Stimulated activated CD4-positive, alpha-beta T cell treated with anti-CD3 and anti-CD28 coated beads, Interleukin-2, amount 100 ng/mL, for 24 hours (primary cell): ENCODE data around the gene RELN.
"Not testable (repeated sequence)": the region's sequence is repeated elsewhere in the genome, so short reads cannot be mapped to it uniquely, and the experiment has no call there.

Experiments
- DNase-seq, 2 donors: peaks; one replicate each; pipeline ENCODE4 v3.0.0-alpha.2; 2020

Gene RELN

DNA sequence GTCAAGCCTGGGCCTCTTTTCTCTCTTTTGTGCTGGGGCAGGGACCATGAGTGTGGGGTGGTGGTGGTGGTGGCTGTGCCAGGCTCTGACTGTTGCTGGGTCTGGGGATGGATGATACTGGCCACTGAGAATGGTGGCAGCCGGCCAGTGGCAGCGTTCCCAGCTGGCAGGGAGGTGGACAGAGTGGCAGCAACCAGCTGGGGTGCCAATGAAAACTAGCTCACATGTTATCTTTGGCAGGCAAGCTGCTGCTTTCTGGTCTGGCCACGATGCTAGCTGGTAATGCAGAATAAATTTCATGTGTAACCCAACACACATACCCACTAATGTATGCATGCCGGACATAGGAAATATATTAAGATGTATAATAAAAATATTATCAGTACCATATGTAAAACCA lies 448.4 kb downstream of the RELN start:
- no peak for DNase-seq

DNA sequence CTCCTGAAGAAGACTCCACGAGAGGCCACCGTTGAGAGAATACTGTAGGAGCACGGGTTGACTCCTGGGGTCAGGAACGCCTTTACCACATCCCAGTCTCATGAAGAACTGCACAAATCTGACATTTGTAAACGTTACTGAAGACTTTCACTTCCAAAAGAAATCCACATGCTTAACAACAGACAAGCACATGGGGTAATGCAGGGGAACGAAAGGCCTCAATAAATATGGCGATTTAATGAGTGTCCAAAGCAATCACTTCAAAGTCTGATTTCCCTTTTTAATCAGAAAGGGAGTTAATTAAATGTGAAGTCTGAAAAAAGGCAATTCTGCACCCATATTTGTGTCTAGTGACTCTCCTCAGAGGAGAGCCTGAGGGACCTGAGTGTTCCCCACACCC lies 449.1 kb downstream of the RELN start:
- DNase-seq, result no peak

DNA sequence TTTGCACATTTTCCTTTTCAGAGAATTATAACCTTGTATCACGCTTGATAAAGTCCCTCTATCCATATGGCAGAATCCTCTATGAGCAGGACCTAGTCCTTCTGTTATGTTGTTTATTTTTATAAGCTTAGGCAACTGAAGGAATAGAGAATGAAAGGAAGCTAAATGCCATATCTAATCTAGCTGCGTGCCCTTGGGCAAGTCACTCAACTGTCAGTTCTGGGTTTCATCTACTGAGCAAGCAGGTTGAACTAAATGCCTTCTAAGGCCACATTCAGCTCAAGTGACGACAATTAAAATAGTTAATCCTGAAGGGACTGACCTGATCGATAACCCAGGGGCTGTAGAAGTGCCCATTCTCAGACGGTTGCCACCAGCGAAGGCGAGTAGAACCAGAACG lies 449.6 kb downstream of the RELN start:
- no peak for DNase-seq

DNA sequence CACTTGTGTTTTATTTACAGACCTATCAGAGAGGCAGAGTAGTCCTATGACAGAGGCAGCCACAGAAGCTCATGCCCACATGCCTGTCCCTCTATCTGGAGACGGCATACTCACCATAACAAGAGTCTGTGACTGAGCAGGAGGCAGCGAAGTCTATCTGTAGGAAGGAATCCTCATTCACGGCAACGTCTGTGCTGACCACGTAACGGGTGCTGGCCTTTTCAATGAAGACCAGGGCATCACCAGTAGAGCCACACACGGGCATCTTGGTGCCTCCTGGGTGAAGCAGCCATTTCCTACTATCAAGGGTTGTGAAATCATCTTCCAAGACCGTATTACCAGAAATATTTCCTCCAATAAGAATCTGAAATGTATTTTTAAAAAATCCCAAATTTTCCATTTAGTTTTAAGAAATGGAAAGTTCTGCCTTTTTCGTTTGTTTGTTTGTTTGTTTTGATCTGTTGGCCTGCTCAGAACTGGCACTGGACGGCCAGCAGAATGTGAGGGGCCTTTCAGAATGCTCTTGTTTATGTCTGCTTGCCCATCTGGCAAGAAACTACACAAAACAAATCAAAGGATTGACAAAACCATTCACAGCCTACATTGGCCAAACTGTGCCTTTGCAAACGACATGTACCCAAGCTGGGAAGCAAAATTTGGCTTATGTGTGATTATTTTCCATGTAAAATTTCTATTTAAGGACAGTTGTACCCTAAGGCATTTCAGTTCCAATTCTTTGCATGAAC lies 450.3 kb downstream of the RELN start:
- no peak for DNase-seq

DNA sequence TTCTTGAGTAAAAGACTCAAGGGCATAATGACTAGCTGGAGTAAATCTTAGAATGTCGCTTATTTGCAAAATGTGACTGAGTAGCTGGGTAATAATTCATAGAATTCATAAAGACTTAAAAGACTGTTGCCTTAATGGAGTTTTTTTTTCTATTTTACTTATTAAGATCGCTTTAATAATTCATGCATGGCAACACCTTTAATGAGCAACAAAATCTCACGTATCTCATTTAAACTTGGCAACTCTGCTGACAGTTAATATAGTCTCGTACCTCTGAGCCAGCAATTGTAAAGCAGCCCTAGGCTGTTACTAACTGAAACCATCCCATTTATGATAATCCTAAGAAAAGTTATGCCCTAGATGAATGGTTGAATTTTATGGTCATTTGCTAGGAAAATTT lies 455.7 kb downstream of the RELN start:
- no peak for DNase-seq

DNA sequence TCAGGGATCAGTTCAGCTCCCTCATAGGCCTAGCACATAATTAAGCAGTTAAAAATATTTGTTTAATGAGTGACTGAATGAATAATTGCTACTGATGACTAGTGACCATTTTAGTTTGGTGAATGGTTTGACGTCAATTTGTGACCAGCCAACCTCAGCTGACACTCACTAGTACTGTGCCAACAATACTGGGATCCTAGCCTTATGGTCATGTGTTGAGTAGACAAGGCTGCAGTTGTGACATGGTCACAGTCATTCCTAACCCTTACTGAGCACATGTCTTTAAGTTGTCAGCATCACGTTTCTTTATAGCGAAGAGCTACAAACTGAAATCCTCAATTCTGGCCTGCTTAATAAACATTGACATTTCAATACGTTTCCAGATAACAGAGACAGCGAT lies 456.5 kb downstream of the RELN start:
- no peak for DNase-seq

DNA sequence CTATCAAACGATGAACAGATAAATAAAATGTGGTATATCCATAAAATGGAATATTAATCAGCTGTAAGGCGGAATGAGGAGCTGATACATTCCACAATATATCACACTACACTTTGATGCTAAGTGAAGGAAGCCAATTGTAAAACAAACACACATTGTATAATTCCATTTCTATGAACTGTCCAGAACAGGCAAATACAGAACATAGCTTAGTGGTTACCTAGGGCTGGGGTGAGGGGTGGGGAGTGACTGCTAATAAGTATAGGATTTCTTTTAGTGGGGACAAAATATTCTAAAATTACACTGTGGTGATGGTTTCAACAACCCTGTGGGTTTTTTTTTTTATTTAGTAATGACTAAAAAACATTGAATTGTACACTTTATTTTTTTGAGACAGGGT lies 461.3 kb downstream of the RELN start:
- no peak for DNase-seq

DNA sequence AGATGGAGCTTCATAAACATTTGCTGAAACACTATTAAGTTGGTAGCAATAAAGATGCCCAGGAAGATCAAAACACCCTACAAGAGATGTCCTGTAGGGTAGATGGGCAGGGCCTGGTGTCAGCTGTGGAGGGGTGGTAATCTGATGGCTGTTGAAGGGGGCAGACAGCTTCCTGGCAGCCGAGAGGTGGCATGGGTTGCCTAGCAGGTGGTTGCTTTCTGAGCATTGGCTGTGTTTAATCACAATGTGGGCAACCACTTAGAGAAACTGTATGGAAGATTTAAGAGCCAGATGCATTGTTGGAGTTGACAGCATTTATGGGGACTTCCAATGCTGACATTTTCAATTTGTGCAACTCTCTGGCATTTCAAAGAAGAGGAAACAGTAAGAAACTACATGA lies 463.5 kb downstream of the RELN start:
- no peak for DNase-seq

DNA sequence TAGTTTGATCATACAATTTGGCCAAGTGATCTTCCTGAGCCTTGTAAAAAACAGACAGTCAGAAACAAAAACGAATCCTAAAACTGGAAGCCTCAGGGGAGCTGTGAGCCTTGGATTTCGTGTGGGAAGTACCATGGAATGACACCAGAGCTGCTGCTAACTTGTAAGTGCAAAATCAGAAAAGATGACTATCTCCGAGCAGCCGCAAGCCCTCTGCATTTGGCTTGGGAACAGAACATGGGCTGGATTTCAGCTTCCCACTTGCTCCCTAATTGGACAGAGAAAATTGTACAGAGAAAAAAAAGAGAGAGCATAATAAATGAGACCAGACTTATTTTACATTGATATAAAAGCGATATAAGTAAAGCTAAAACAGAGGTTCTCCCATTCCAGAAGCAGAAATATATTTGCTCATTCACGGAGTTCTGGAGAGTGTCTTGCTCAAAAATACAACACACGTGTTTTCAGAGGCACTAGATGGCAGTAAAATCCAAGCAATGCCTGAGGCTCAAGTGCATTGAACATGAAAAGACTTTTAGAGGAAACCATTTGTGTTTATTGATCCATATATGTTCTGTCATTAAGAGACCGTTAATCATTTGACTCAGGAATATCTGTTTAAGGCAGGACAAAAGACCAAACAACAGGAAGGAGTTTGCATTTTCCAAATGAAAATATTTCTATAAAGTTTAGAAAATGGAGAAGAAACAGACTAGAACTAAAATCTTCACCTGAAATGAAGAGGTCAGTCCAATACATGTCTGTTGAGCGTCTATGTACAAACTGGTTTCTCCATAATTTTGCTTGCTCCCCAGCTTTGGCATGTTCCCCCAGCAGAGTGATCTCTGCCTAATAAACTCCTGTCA lies 465.2 kb downstream of the RELN start:
- no peak for DNase-seq

DNA sequence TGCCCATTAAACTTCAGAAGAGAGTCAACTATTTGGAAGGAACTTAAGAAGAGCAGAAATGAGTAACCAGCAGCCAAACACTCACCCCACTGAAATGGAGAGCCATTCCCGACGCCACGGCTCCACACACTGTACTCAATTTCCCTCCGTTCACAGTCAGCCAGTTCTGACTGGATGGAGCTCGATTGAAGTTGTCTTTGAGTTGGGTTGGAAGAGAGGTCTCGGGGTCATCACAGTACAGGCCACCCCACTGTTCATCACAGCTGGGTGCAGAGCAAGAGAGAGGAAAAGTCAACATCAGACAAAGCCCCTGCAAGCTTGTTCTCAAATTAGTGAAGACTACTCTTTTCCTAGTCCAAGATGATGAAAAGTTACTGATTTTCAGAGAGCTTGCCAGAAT lies 467.5 kb downstream of the RELN start:
- DNase-seq, result no peak

DNA sequence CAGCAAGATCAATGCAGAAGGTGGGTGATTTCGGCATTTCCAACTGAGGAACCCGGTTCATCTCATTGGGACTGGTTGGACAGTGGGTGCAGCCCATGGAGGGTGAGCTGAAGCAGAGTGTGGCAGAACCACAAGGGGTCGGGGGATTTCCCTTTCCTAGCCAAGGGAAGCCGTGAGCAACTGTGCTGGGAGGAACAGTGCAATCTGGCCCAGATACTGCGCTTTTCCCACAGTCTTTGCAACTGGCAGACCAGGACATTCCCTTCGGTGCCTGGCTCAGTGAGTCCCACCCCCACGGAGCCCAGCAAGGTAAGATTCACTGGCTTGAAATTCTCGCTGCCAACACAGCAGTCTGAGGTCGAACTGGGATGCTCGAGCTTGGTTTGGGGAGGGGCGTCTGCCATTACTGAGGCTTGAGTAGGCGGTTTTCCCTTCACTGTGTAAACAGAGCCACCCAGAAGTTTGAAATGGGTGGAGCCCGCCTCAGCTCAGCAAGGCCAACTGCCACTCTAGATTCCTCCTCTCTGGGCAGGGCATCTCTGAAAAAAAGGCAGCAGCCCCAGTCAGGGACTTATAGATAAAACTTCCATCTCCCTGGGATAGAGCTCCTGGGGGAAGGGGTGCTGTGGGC lies 484.8 kb downstream of the RELN start:
- no peak for DNase-seq

DNA sequence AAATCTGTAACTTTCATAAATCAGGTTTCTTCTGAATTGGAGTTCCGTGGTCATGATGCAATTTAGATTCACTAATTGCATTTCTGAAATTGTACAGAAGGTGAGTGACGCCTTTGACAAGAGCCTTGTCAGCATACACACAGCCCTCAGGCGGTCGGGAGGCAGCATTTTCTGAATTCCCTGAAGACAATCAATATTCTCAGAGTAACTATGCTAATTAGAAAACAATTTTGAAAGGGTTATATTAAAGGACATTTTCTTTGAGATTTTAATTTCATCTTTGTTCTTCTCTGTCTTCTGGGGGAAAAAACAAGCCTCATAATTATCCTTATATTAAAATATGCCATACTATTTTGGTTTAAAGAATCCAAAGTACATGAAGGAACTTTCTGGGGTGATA lies 488.3 kb downstream of the RELN start:
- no peak for DNase-seq

DNA sequence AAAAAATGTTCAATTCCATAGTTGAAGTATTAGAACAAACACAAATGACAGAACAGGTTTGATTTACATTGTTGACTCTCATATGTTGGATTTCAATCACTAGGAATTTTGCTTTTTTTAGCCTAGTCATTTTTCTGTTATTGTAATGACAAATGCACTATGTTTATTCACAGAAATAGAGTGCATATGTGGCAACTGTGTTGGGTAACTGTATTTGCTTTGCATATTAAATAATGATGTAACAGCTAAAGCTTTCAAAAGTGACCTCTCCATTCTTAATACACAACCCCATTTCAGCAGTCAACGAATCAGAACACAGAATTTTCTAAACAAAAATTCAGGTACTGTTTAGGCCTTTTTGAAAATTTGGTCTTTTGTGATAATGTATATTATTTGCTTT lies 489.5 kb downstream of the RELN start:
- no peak for DNase-seq

DNA sequence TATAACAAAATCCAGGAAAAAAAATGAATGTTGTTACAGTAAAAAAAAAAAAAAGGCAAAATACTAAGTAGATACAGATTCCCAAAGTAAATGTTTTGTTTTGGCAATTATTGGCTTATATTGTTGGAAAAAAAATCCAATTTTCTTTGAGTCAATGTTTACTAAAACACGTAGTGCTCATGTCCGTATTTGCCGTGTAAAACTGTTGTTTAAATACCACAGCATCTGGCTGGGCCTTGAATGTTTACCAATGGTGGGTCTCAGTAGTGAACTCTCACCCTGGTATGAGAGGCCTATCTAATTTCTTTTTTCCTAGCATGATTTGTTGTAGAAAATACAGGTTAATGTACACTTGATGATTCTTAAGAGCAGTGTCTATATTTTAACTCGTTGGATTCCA lies 502.0 kb downstream of the RELN start:
- no peak for DNase-seq

DNA sequence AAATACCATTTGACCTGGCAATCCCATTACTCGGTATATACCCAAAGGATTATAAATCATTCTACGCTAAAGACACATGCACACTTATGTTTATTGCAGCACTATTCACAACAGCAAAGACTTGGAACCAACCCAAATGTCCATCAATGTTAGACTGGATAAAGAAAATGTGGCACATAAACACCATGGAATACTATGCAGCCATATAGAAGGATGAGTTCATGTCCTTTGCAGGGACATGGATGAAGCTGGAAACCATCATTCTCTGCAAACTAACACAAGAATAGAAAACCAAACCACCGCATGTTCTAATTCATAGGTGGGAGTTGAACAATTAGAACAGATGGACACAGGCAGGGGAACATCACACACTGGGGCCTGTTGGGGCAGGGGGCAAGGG lies 502.6 kb downstream of the RELN start:
- not testable (repeated sequence) for DNase-seq

DNA sequence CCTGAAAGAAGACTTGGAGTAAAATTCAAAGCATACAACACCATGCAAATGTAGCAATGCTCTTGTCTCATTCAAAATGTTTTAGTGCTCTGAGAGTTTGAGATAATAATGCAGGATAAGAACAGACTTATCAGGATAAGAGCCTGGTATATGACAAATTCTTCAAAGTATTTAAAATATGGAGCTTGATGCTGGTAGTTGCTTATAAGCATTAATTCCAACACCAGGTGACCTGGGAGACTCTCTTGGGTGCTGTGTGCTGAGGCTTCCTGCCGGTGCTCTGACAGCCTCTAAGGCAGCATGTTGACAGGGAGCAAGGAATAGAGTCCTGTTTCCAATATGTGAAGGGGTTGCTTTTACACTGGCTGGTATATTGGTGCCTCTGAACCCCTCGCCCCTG lies 508.7 kb downstream of the RELN start:
- DNase-seq, result no peak

DNA sequence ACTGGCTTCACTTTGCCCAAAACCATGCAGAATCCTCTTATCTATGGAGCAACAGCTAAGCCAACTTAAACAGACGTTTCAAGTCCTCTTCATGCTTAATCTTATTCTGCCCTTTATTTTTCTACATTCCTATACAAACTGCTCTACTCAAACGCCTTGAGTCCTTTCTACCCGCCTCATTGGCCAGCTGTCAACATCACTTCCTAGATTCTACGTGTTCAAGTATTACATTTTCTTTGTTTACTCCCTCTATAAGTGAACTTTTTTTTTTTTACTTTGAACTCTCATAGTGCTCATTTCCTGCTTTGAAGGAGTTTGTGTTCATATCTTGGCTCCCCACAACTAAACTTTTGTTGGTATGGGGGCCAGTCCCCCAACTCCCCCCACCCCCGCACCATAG lies 514.5 kb downstream of the RELN start:
- DNase-seq, result no peak

DNA sequence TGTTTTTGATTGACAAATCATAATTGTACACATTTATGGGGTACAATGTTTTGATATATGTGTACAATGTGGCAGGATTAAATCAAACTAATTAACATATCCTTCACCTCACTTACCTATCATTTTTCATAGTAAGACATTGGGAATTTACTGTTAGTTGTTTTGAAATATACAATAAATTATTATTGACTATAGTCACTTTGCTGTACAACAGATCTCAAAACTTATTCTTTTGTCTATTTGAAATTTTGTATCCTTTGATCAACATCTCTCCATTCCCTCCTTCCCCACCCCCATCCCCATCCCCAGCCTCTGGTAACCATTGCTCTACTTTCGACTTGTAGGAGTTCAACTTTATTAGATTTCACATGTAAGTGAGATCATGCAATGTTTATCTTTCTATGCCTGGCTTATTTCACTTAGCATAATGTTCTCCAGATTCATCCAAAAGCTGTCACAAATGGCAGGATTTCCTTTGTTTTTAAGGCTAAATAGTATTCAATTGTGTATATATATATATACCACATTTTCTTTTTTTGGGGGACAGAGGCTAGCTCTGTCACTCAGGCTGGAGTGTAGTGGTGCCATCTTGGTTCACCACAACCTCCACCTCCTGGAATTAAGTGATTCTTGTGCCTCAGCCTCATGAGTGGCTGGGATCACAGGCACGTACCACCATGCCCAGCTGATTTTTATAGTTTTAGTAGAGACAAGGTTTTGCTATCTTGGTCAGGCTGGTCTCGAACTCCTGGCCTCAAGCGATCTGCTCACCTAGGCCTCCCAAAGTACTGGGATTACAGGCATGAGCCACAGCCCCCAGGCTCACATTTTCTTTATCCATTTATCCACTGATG lies 520.1 kb downstream of the RELN start:
- DNase-seq, result no peak

DNA sequence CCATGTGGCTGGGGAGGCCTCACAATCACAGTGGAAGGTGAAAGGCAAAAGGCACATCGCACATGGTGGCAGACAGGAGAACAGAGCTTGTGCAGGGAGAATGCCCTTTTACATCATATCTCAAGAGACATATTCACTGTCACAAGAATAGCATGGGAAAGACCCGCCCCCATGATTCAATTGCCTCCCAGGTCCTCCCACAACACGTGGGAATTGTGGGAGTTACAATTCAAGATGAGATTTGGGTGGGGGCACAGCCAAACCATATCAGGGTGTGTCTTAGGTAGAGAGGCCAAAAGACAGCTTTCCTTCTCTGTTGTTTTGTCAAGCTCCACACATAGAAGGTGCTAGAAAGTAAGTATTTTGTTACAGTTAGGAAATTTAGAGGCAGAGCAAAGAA lies 522.6 kb downstream of the RELN start:
- no peak for DNase-seq

DNA sequence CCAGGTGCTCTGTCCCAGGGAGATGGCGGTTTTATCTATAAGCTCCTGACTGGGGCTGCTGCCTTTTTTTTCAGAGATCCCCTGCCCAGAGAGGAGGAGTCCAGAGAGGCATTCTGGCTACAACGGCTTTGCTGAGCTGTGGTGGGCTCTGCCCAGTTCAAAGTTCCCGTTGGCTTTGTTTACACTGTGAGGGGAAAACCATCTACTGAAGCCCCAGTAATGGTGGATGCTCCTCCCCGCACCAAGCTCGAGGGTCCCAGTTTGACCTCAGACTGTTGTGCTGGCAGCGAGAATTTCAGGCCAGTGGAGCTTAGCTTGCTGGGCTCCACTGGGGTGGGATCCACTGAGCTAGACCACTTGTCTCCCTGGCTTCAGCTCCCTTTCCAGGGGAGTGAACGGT lies 527.1 kb downstream of the RELN start:
- no peak for DNase-seq

DNA sequence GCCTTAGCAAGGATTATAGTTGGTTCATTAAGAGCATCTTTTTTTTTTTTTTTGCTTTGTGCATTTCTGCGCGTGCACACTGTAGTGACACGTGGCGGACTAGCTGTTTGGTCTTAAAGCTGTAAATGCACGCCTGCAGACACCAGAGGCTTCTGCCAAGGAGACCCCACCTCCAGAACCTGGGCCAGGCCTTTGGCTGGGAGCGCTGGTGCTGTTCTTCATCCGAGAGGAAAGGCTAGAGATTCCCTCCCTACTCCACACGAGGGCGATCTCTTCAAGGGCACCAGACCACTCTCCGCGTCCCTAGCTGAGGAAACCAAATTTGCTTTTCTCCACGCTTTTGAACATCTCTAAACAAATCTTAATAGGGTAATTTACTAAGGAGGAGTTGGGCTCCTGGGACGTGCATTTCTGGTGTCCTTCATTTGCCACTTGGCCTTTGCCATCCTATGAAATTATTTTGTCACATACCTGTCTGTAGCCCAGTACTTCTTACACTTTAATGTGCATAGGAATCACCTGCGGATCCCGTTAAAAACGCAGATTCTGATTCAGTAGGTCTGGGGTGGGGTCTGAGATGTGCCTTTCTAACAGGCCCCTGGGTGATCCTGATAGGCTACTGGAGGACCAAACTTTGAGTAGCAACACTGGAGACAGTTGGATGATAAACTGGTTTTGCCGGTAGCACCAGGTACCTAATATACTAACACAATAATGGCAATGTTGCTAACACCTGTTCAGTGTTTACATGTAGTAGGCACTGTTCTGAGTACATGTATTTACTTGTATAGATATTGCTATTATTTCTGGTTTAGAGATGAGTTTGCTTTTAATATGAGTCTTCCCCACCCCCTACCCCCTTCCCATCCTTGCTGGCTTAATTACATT lies 542.1 kb downstream of the RELN start:
- peak; percentile 39 to 52 for DNase-seq

DNA sequence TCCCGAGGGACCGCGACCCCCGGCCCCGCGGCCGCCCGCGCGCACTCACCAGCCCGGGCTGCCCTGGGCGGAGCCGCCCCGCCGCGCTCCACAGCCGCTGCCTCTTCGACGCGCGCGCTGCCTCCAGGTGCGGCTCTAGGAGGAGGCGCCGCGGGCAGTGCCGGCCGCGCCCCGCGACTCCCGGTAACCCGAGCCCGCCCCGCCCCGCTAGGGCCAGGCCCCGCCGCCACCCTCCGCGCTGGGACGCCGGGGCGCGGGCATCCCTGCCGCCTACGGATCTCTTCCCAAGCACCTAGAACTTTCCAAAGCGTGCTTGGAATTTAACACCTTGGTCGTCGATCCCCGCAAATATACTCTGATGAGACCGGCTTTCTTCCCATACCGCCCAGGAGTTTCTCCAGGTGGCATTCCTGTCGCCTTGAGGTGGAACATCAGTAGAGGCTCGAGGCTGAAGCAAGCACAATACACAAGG lies 543.4 kb downstream of the RELN start, which contains the start of gene SLC26A5:
SLC26A5 (minus strand) TSS at position 159 of the 472 bp plus-strand sequence. CDS start 24,693 bp downstream, outside the sequence.
- peak in 1 of 2 donors; percentile 42 for DNase-seq
